H9 (cell line): ENCODE results near the gene SFRP5. TPM values are rescaled to one million over a fixed set of nuclear protein-coding genes. Genes with fewer than 3 reads are reported as not detected.

Experiments used
- DNase-seq: peaks from one replicate; pipeline ENCODE4 v3.0.0-alpha.2; 2017
- H2AFZ ChIP-seq: one replicate; pipeline ENCODE4 v1.6.1; 2013; ENCODE audit warnings: mild to moderate bottlenecking, low read length, control low read depth, moderate library complexity
- H2AK5ac ChIP-seq: 2 replicates; pipeline ENCODE4 v1.6.1; 2013; ENCODE audit warnings: low read length, control low read depth, mixed read lengths; ENCODE audit not compliant: insufficient read length
- H2BK120ac ChIP-seq: one replicate; pipeline ENCODE4 v1.6.1; 2013; ENCODE audit warnings: low read depth, mild to moderate bottlenecking, low read length, control low read depth, inconsistent platforms; ENCODE audit not compliant: poor library complexity, severe bottlenecking
- H2BK12ac ChIP-seq: 2 replicates; pipeline ENCODE4 v1.6.1; 2013; ENCODE audit warnings: low read length, control low read depth, mixed read lengths, low read depth; ENCODE audit not compliant: insufficient read length
- H2BK15ac ChIP-seq: 2 replicates; pipeline ENCODE4 v1.6.1; 2013; ENCODE audit warnings: low read depth, low read length, control low read depth
- H2BK20ac ChIP-seq: one replicate; pipeline ENCODE4 v1.6.1; 2013; ENCODE audit warnings: low read depth, mild to moderate bottlenecking, low read length, control low read depth, inconsistent platforms; ENCODE audit not compliant: poor library complexity, severe bottlenecking
- H2BK5ac ChIP-seq: 2 replicates; pipeline ENCODE4 v1.6.1; 2013; ENCODE audit warnings: low read length, control low read depth, mixed read lengths; ENCODE audit not compliant: insufficient read length
- H3K14ac ChIP-seq: 2 replicates; pipeline ENCODE4 v1.6.1; 2013; ENCODE audit warnings: low read length, control low read depth; ENCODE audit not compliant: insufficient read depth
- H3K18ac ChIP-seq: 2 replicates; pipeline ENCODE4 v1.6.1; 2013; ENCODE audit warnings: low read depth, mild to moderate bottlenecking, mixed read lengths, low read length, control low read depth; ENCODE audit not compliant: insufficient read length
- H3K23ac ChIP-seq: 2 replicates; pipeline ENCODE4 v1.6.1; 2013; ENCODE audit warnings: low read length, control low read depth, mixed read lengths, low read depth; ENCODE audit not compliant: insufficient read length
- H3K23me2 ChIP-seq: 2 replicates; pipeline ENCODE4 v1.6.1; 2013; ENCODE audit warnings: low read depth, mild to moderate bottlenecking, mixed read lengths, low read length, control low read depth; ENCODE audit not compliant: insufficient read length, poor library complexity, severe bottlenecking
- H3K27ac ChIP-seq: 2 replicates; pipeline ENCODE4 v1.5.1; 2013; ENCODE audit warnings: low read length, control low read depth, mixed read lengths, low read depth; ENCODE audit not compliant: insufficient read length
- H3K27me3 ChIP-seq: 2 replicates; pipeline ENCODE4 v1.6.1; 2013; ENCODE audit warnings: low read length, control low read depth, inconsistent platforms; ENCODE audit not compliant: insufficient read depth
- H3K4ac ChIP-seq: 2 replicates; pipeline ENCODE4 v1.6.1; 2013; ENCODE audit warnings: low read depth, mild to moderate bottlenecking, control low read depth, inconsistent platforms, low read length, moderate library complexity
- H3K4me1 ChIP-seq: 2 replicates; pipeline ENCODE4 v1.6.1; 2013; ENCODE audit warnings: low read length, control low read depth, inconsistent platforms; ENCODE audit not compliant: insufficient read depth
- H3K4me2 ChIP-seq: 2 replicates; pipeline ENCODE4 v1.6.1; 2013; ENCODE audit warnings: low read length, control low read depth, mixed read lengths; ENCODE audit not compliant: insufficient read length, insufficient read depth
- H3K56ac ChIP-seq: 2 replicates; pipeline ENCODE4 v1.6.1; 2013; ENCODE audit warnings: low read depth, mild to moderate bottlenecking, mixed read lengths, low read length, control low read depth; ENCODE audit not compliant: insufficient read length
- H3K79me1 ChIP-seq: 2 replicates; pipeline ENCODE4 v1.6.1; 2013; ENCODE audit warnings: low read depth, mild to moderate bottlenecking, moderate library complexity, low read length, control low read depth, inconsistent platforms; ENCODE audit not compliant: insufficient read depth, poor library complexity, severe bottlenecking
- H3K79me2 ChIP-seq: 2 replicates; pipeline ENCODE4 v1.6.1; 2013; ENCODE audit warnings: low read length, control low read depth, inconsistent platforms; ENCODE audit not compliant: insufficient read depth
- H3K9ac ChIP-seq: 2 replicates; pipeline ENCODE4 v1.6.1; 2013; ENCODE audit warnings: low read length, control low read depth, mixed read lengths; ENCODE audit not compliant: insufficient read length; ENCODE audit errors: extremely low read depth
- H3K9me3 ChIP-seq: one replicate; pipeline ENCODE4 v1.6.1; 2013; ENCODE audit warnings: low read depth, low read length, inconsistent platforms; ENCODE audit not compliant: control insufficient read depth
- H3T11ph ChIP-seq: one replicate; pipeline ENCODE4 v1.6.1; 2013; ENCODE audit warnings: mild to moderate bottlenecking, low read length, control low read depth, inconsistent platforms
- H4K20me1 ChIP-seq: one replicate; pipeline ENCODE4 v1.6.1; 2013; ENCODE audit not compliant: control insufficient read depth, insufficient read length, insufficient read depth
- H4K5ac ChIP-seq: 2 replicates; pipeline ENCODE4 v1.6.1; 2013; ENCODE audit warnings: low read depth, mild to moderate bottlenecking, mixed read lengths, low read length, control low read depth; ENCODE audit not compliant: insufficient read length
- H4K8ac ChIP-seq: replicated peaks from 2 replicates; pipeline ENCODE4 v1.6.1; 2013; ENCODE audit warnings: low read length, control low read depth, mixed read lengths, low read depth; ENCODE audit not compliant: insufficient read length
- H4K91ac ChIP-seq: 2 replicates; pipeline ENCODE4 v1.6.1; 2013; ENCODE audit warnings: low read depth, mild to moderate bottlenecking, moderate library complexity, mixed read lengths, low read length, control low read depth; ENCODE audit not compliant: insufficient read length
- H3K27ac Mint-ChIP-seq, 3 experiments: 2 replicates in 2 of 3; 3 replicates in 1 of 3; pipeline ENCODE4 v1.8.0; 2020 to 2021; ENCODE audit warnings: mixed read lengths in 3 of 3, mild to moderate bottlenecking in 1 of 3, moderate library complexity in 1 of 3
- H3K27me3 Mint-ChIP-seq: 2 replicates; pipeline ENCODE4 v1.8.0; 2021; ENCODE audit warnings: low read depth, mild to moderate bottlenecking, moderate library complexity, mixed read lengths
- H3K36me3 Mint-ChIP-seq, 3 experiments: 2 replicates in 2 of 3; 3 replicates in 1 of 3; pipeline ENCODE4 v1.8.0; 2020 to 2021; ENCODE audit warnings: low read depth in 3 of 3, mixed read lengths in 3 of 3; ENCODE audit not compliant: insufficient read depth in 1 of 3
- H3K4me1 Mint-ChIP-seq, 2 experiments: 2 replicates each; pipeline ENCODE4 v1.8.0; 2020; ENCODE audit warnings: mixed read lengths in 2 of 2
- H3K4me3 Mint-ChIP-seq, 2 experiments: 2 replicates in 1 of 2; 3 replicates in 1 of 2; pipeline ENCODE4 v1.8.0; 2020 to 2021; ENCODE audit warnings: mild to moderate bottlenecking in 2 of 2, mixed read lengths in 2 of 2, moderate library complexity in 1 of 2
- H3K9me3 Mint-ChIP-seq, 2 experiments: 2 replicates in 1 of 2; 3 replicates in 1 of 2; pipeline ENCODE4 v1.8.0; 2020; ENCODE audit warnings: mild to moderate bottlenecking in 2 of 2, mixed read lengths in 2 of 2, moderate library complexity in 1 of 2
- CTCF ChIP-seq: fragments of 200-600 bp; sonication (generic); conservative IDR thresholded peaks from 3 replicates; pipeline ENCODE4 v1.8.0; 2021; ENCODE audit warnings: antibody characterized with exemption, mild to moderate bottlenecking
- total RNA-seq: library from RNA; stranded (reverse); gene quantifications from 2 replicates; pipeline ENCODE4 v1.2.1, GENCODE V29; 2021

Gene SFRP5
- total RNA-seq, 1 experiment from 2014 or later: 1.7 TPM

- H3K4me1 ChIP-seq: no peaks in the 10 kb centered on the region
- no peaks in the 10 kb centered on the region for H3K9me3 ChIP-seq
- H3K4me1 Mint-ChIP-seq: peaks cover 4 to 23% of the 10 kb centered on the region in 2 experiments
- no peak overlapping the region for H3K56ac ChIP-seq
- H4K91ac ChIP-seq: no peak overlapping the region
- H3K4me2 ChIP-seq: no peak overlapping the region
- H2BK15ac ChIP-seq: no peak overlapping the region
- H2AK5ac ChIP-seq: no peak overlapping the region
- no peak for DNase-seq
- no peak for TF ChIP-seq CTCF
- no peaks in the 10 kb centered on the region for H3K27me3 ChIP-seq
- no peak overlapping the region for H3K14ac ChIP-seq
- H4K8ac ChIP-seq: no peak overlapping the region
- no peak overlapping the region for H3K27ac Mint-ChIP-seq
- no peaks in the 10 kb centered on the region for H4K20me1 ChIP-seq
- H2BK20ac ChIP-seq: no peak overlapping the region
- H2BK120ac ChIP-seq: no peak overlapping the region
- no peaks in the 10 kb centered on the region for H3K9me3 Mint-ChIP-seq
- H4K5ac ChIP-seq: no peak overlapping the region
- no peak overlapping the region for H3K9ac ChIP-seq
- no peaks in the 10 kb centered on the region for H3K36me3 Mint-ChIP-seq
- H2BK12ac ChIP-seq: no peak overlapping the region
- no peak overlapping the region for H2BK5ac ChIP-seq
- H3T11ph ChIP-seq: no peak overlapping the region
- no peak overlapping the region for H2AFZ ChIP-seq
- no peak overlapping the region for H3K18ac ChIP-seq
- no peak overlapping the region for H3K4me3 Mint-ChIP-seq
- H3K79me2 ChIP-seq: no peaks in the 10 kb centered on the region
- H3K27me3 Mint-ChIP-seq: no peaks in the 10 kb centered on the region; the same call in 1 of the 2 replicates
- H3K27ac ChIP-seq: no peak overlapping the region
- H3K23me2 ChIP-seq: no peaks in the 10 kb centered on the region
- no peaks in the 10 kb centered on the region for H3K79me1 ChIP-seq
- no peak overlapping the region for H3K23ac ChIP-seq
- no peak overlapping the region for H3K4ac ChIP-seq
Measured at GRCh38 chr10:97818572-97818971, 46.8 kb upstream of the SFRP5 start.
